T-cell (primary cell): ENCODE measurements around the gene CCDC30. TPM values are rescaled to one million over a fixed set of nuclear protein-coding genes. Genes with fewer than 3 reads are reported as not detected.

Experiments
- ATAC-seq, 4 experiments: fragments of 200-7000 bp in 3 of 4; fragments of 150-1000 bp in 1 of 4; cut with Tn5 transposase; replicated peaks in 1 of 4; 1 replicate in 3 of 4; 2 replicates in 1 of 4; pipeline ENCODE4 v1.10.0; 2021; ENCODE audit warnings: moderate library complexity in 3 of 4, mild to moderate bottlenecking in 2 of 4, moderate number of reproducible peaks in 1 of 4
- CTCF ChIA-PET, 2 donors: fragments of 300-600 bp; sonication (Branson Sonifier 250); formaldehyde crosslinking; loops; one replicate each; lab custom pipeline; 2022; ENCODE audit warnings: antibody characterized with exemption in 2 of 2; lab: Charles Lee
- POLR2A ChIA-PET, 2 donors: fragments of 300-600 bp; sonication (Branson Sonifier 250); formaldehyde crosslinking; loops; one replicate each; lab custom pipeline; 2022; ENCODE audit warnings: antibody characterized with exemption in 2 of 2; lab: Charles Lee
- DNase-seq, 35 experiments: peaks; one replicate each; pipeline versions ENCODE4 v3.0.0 to v3.0.0-alpha.2; 2013 to 2023
- H3K27ac ChIP-seq: one replicate; pipeline ENCODE4 v1.5.1; 2013; ENCODE audit warnings: low read length
- H3K27me3 ChIP-seq, 2 experiments: replicated peaks in 1 of 2; 1 replicate in 1 of 2; 2 replicates in 1 of 2; pipeline versions ENCODE4 v1.6.1 to v1.7.0; 2013; ENCODE audit warnings: low read length in 1 of 2, mixed read lengths in 1 of 2; ENCODE audit not compliant: control insufficient read depth in 2 of 2, insufficient read depth in 2 of 2; ENCODE audit errors: extremely low read depth in 1 of 2
- H3K36me3 ChIP-seq, 2 donors: 1 replicate in 1 of 2; 2 replicates in 1 of 2; pipeline versions ENCODE4 v1.6.1 to v1.7.0; 2013; ENCODE audit warnings: low read length in 1 of 2; ENCODE audit not compliant: control insufficient read depth in 2 of 2, insufficient read depth in 1 of 2; ENCODE audit errors: extremely low read depth in 1 of 2
- H3K4me1 ChIP-seq, 2 experiments: 1 replicate in 1 of 2; 2 replicates in 1 of 2; pipeline versions ENCODE4 v1.6.1 to v1.7.0; 2013; ENCODE audit warnings: low read length in 2 of 2, mixed read lengths in 1 of 2; ENCODE audit not compliant: insufficient read depth in 2 of 2, control insufficient read depth in 1 of 2; ENCODE audit errors: extremely low read depth in 1 of 2
- H3K4me3 ChIP-seq, 2 donors: 1 replicate in 1 of 2; 2 replicates in 1 of 2; pipeline versions ENCODE4 v1.5.1 to v1.7.0; 2013; ENCODE audit warnings: mild to moderate bottlenecking in 2 of 2, low read length in 1 of 2, moderate library complexity in 1 of 2; ENCODE audit not compliant: control insufficient read depth in 1 of 2; ENCODE audit errors: extremely low read depth in 1 of 2
- H3K9me3 ChIP-seq: 2 replicates; pipeline ENCODE4 v1.7.0; 2013
- H3K27ac Mint-ChIP-seq, 2 donors: one replicate each; pipeline ENCODE4 v1.8.0; 2020 to 2021; ENCODE audit warnings: mild to moderate bottlenecking in 2 of 2, mixed read lengths in 2 of 2
- H3K27me3 Mint-ChIP-seq, 2 donors: one replicate each; pipeline ENCODE4 v1.8.0; 2021 to 2022; ENCODE audit warnings: mixed read lengths in 2 of 2
- H3K36me3 Mint-ChIP-seq: one replicate; pipeline ENCODE4 v1.8.0; 2021; ENCODE audit warnings: mixed read lengths
- H3K4me1 Mint-ChIP-seq, 3 donors: one replicate each; pipeline ENCODE4 v1.8.0; 2020 to 2022; ENCODE audit warnings: mixed read lengths in 3 of 3, mild to moderate bottlenecking in 1 of 3
- H3K4me3 Mint-ChIP-seq, 3 donors: one replicate each; pipeline ENCODE4 v1.8.0; 2020 to 2022; ENCODE audit warnings: mild to moderate bottlenecking in 3 of 3, mixed read lengths in 3 of 3, moderate library complexity in 3 of 3
- H3K9me3 Mint-ChIP-seq, 3 donors: one replicate each; pipeline ENCODE4 v1.8.0; 2020 to 2022; ENCODE audit warnings: mixed read lengths in 3 of 3
- WGBS: methylation state at CpG from one replicate; pipeline ENCODE4 v1.1.5; 2013; ENCODE audit warnings: missing lambda C conversion rate; ENCODE audit not compliant: insufficient coverage; 5-methylcytosine and 5-hydroxymethylcytosine counted together
- total RNA-seq, 35 experiments: library from RNA in 6 of 35; stranded (reverse) in 6 of 35; fragments of 120-200 nt in 1 of 35; gene quantifications; one replicate each; pipeline versions ENCODE4 v1.2.1 to v1.2.4 and lab custom pipeline; 2013 to 2026

The CCDC30 gene
- total RNA-seq, 5 donors from 2014 or later (not counting 1 experiment from before 2014, with no cell fraction given): 3.3 to 6.3 (median 4.3) TPM

- H3K9me3 Mint-ChIP-seq: peaks cover 4 to 13% (median 13%) of the 10 kb centered on the region in 3 donors
- H3K4me3 Mint-ChIP-seq: no peak overlapping the region
- 100% methylated on average over 2 of the region's 3 CpGs for WGBS
- Histone ChIP-seq H3K4me3 (no peak overlapping the region), H3K36me3 (no peaks in the 10 kb centered on the region), H3K27me3 (no peaks in the 10 kb centered on the region), H3K27ac (no peak overlapping the region), H3K9me3 (no peaks in the 10 kb centered on the region), H3K4me1 (no peaks in the 10 kb centered on the region)
- CTCF ChIA-PET: interaction anchor here in 1 of 2 donors (0.7 kb wide), 1 partner anchor 172 kb away, joined by 3 read pairs; no protein-coding TSS in a partner anchor
- H3K4me1 Mint-ChIP-seq: no peaks in the 10 kb centered on the region
- DNase-seq (no peak), ATAC-seq (no peak)
- H3K36me3 Mint-ChIP-seq: peaks cover 42% of the 10 kb centered on the region
- H3K27me3 Mint-ChIP-seq: no peaks in the 10 kb centered on the region
- POLR2A ChIA-PET: interaction anchor here in 1 of 2 donors (0.6 kb wide), 1 partner anchor 508 kb away, joined by 7 read pairs; no protein-coding TSS in a partner anchor
- H3K27ac Mint-ChIP-seq: no peak overlapping the region
These were observed 122.9 kb downstream of the CCDC30 start for GRCh38 chr1:42586016-42586415.

- POLR2A ChIA-PET: no interaction called here
- H3K4me1 ChIP-seq: no peaks in the 10 kb centered on the region
- H3K4me1 Mint-ChIP-seq: no peaks in the 10 kb centered on the region
- H3K4me3 Mint-ChIP-seq: no peak overlapping the region
- CTCF ChIA-PET: no interaction called here
- ATAC-seq (no peak), DNase-seq (no peak)
- no peaks in the 10 kb centered on the region for H3K36me3 ChIP-seq
- H3K27ac Mint-ChIP-seq: no peak overlapping the region
- no peaks in the 10 kb centered on the region for H3K27me3 ChIP-seq
- 100% methylated on average over 1 of the region's 2 CpGs for WGBS
- H3K27me3 Mint-ChIP-seq: no peaks in the 10 kb centered on the region
- no peaks in the 10 kb centered on the region for H3K9me3 ChIP-seq
- H3K36me3 Mint-ChIP-seq: peaks cover 44% of the 10 kb centered on the region
- H3K27ac ChIP-seq: no peak overlapping the region
- no peak overlapping the region for H3K4me3 ChIP-seq
- peaks cover 4 to 13% (median 13%) of the 10 kb centered on the region in 3 donors for H3K9me3 Mint-ChIP-seq
These were observed 124.7 kb downstream of the CCDC30 start for GRCh38 chr1:42587753-42588152.

GRCh38 chr1:42592811-42593210, 129.7 kb downstream of the CCDC30 start:
- Histone ChIP-seq H3K9me3 (no peaks in the 10 kb centered on the region), H3K36me3 (no peaks in the 10 kb centered on the region), H3K4me1 (no peaks in the 10 kb centered on the region), H3K27me3 (no peaks in the 10 kb centered on the region), H3K27ac (no peak overlapping the region), H3K4me3 (no peak overlapping the region)
- ChIA-PET CTCF (no interaction called here), POLR2A (no interaction called here)
- no peak overlapping the region for H3K4me3 Mint-ChIP-seq
- peaks cover 0 to 5% (median 5%) of the 10 kb centered on the region in 3 donors for H3K9me3 Mint-ChIP-seq
- no peaks in the 10 kb centered on the region for H3K4me1 Mint-ChIP-seq
- WGBS: 95% methylated on average over 2 of the region's 3 CpGs
- ATAC-seq (no peak), DNase-seq (no peak)
- peaks cover 3 to 4% of the 10 kb centered on the region in 2 donors for H3K27me3 Mint-ChIP-seq
- peaks cover 37% of the 10 kb centered on the region for H3K36me3 Mint-ChIP-seq
- H3K27ac Mint-ChIP-seq: no peak overlapping the region

GRCh38 chr1:42593486-42594100, 130.5 kb downstream of the CCDC30 start:
- H3K4me1 Mint-ChIP-seq: no peaks in the 10 kb centered on the region
- Histone ChIP-seq H3K9me3 (no peaks in the 10 kb centered on the region), H3K27me3 (no peaks in the 10 kb centered on the region), H3K36me3 (no peaks in the 10 kb centered on the region), H3K4me3 (no peak overlapping the region), H3K4me1 (no peaks in the 10 kb centered on the region), H3K27ac (no peak overlapping the region)
- ATAC-seq (no peak), DNase-seq (no peak)
- H3K4me3 Mint-ChIP-seq: no peak overlapping the region
- no CpG with 5 or more reads among the region's 2 CpGs for WGBS
- H3K27me3 Mint-ChIP-seq: peaks cover 3 to 4% of the 10 kb centered on the region in 2 donors
- H3K27ac Mint-ChIP-seq: no peak overlapping the region
- CTCF ChIA-PET: no interaction called here
- POLR2A ChIA-PET: no interaction called here
- H3K9me3 Mint-ChIP-seq: no peaks in the 10 kb centered on the region
- peaks cover 29% of the 10 kb centered on the region for H3K36me3 Mint-ChIP-seq

GRCh38 chr1:42601472-42601871, 138.4 kb downstream of the CCDC30 start:
- POLR2A ChIA-PET: no interaction called here
- no CpG with 5 or more reads among the region's 2 CpGs for WGBS
- H3K27ac ChIP-seq: no peak overlapping the region
- H3K27me3 Mint-ChIP-seq: peaks cover 0 to 4% of the 10 kb centered on the region in 2 donors
- no peak for ATAC-seq
- no peaks in the 10 kb centered on the region for H3K36me3 ChIP-seq
- H3K27me3 ChIP-seq: no peaks in the 10 kb centered on the region
- H3K9me3 ChIP-seq: no peaks in the 10 kb centered on the region
- CTCF ChIA-PET: interaction anchor here in 1 of 2 donors (0.5 to 0.6 kb wide), 2 partner anchors 19 to 417 kb away, joined by 4 to 6 read pairs; no protein-coding TSS in a partner anchor
- H3K4me3 ChIP-seq: no peak overlapping the region
- peaks cover 3 to 11% (median 9%) of the 10 kb centered on the region in 3 donors for H3K9me3 Mint-ChIP-seq
- H3K4me1 Mint-ChIP-seq: no peaks in the 10 kb centered on the region
- no peaks in the 10 kb centered on the region for H3K36me3 Mint-ChIP-seq
- H3K27ac Mint-ChIP-seq: no peak overlapping the region
- H3K4me3 Mint-ChIP-seq: no peak overlapping the region
- no peak for DNase-seq
- H3K4me1 ChIP-seq: no peaks in the 10 kb centered on the region

GRCh38 chr1:42613803-42614131, 150.7 kb downstream of the CCDC30 start:
- CTCF ChIA-PET: no interaction called here
- no peaks in the 10 kb centered on the region for H3K27me3 Mint-ChIP-seq
- Histone ChIP-seq H3K36me3 (no peaks in the 10 kb centered on the region), H3K9me3 (no peaks in the 10 kb centered on the region), H3K4me1 (no peaks in the 10 kb centered on the region), H3K4me3 (no peak overlapping the region), H3K27ac (no peak overlapping the region), H3K27me3 (no peaks in the 10 kb centered on the region)
- H3K4me1 Mint-ChIP-seq: no peaks in the 10 kb centered on the region
- H3K27ac Mint-ChIP-seq: no peak overlapping the region
- POLR2A ChIA-PET: no interaction called here
- ATAC-seq (no peak), DNase-seq (no peak)
- 100% methylated on average over 1 of the region's 4 CpGs for WGBS
- no peaks in the 10 kb centered on the region for H3K9me3 Mint-ChIP-seq
- H3K4me3 Mint-ChIP-seq: no peak overlapping the region
- H3K36me3 Mint-ChIP-seq: peaks cover 4% of the 10 kb centered on the region
